Ascending aorta (tissue), 2 donors: ENCODE results near the gene SPINT2. TPM values are rescaled to one million over a fixed set of nuclear protein-coding genes. Genes with fewer than 3 reads are reported as not detected.
A peak's percentile ranks its signal among the peaks of the same experiment; 100 is the strongest.

Source experiments
- DNase-seq, 2 donors: peaks; one replicate each; pipeline ENCODE4 v3.0.0-alpha.2; 2019; ENCODE audit warnings: low spot score in 2 of 2
- H3K27ac ChIP-seq, 2 donors: fragments of 200-600 bp; sonication (generic); one replicate each; pipeline ENCODE4 v1.5.1; 2016 to 2017; ENCODE audit warnings: mild to moderate bottlenecking in 1 of 2
- H3K27me3 ChIP-seq: fragments of 200-600 bp; sonication (generic); one replicate; pipeline ENCODE4 v1.5.1; 2017
- H3K36me3 ChIP-seq, 2 donors: fragments of 200-600 bp; sonication (generic); one replicate each; pipeline ENCODE4 v1.5.1; 2016
- H3K4me1 ChIP-seq, 2 donors: fragments of 200-600 bp; sonication (generic); one replicate each; pipeline ENCODE4 v1.5.1; 2016 to 2017; ENCODE audit warnings: mild to moderate bottlenecking in 1 of 2
- H3K4me3 ChIP-seq, 2 donors: fragments of 200-600 bp; sonication (generic); one replicate each; pipeline ENCODE4 v1.5.1; 2016 to 2017; ENCODE audit warnings: mild to moderate bottlenecking in 1 of 2
- H3K9me3 ChIP-seq, 2 donors: fragments of 200-600 bp; sonication (generic); one replicate each; pipeline ENCODE4 v1.5.1; 2016
- intact Hi-C: fragments of 100-400 bp; cut with DNase I; formaldehyde crosslinking; loops from one replicate; pipeline ENCODE4 v1.15.1; 2023
- total RNA-seq: library from RNA; depleted of rRNA; stranded (reverse); fragments of >200 nt; gene quantifications from one replicate; pipeline ENCODE4 v1.1.0, GENCODE V29; 2016
- TF ChIP-seq, protein P1 (sequence below), 3 experiments: fragments of 200-600 bp in 2 of 3; fragments of 450-650 bp in 1 of 3; sonication (generic) in 2 of 3; IDR thresholded peaks; one replicate each; pipeline ENCODE4 v1.5.1; 2016 to 2019; ENCODE audit warnings: antibody characterized with exemption in 3 of 3, mild to moderate bottlenecking in 1 of 3, moderate library complexity in 1 of 3

Gene SPINT2
- total RNA-seq, 1 donor from 2014 or later = 193 TPM

DNA sequence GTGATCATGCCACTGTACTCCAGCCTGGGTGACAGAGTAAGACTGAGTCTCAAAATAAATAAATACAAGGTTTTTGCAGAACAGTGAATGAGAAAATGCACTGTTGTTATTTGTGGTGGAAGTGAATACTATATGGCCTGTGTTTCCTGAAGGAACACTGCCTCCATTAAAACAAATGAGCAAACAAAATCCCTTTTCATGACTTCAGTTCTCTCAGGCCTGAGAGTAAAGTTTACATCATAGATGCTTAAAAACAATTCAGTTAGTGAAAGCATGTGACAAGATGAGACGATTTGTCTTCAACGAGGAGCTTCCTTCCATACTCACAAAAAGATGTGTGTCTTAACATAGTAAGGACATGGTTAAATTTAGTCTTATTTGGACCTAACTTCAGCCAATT is 14.4 kb downstream of the SPINT2 start:
- intact Hi-C loops = loop anchor here (1.0 kb wide), 3 partner anchors 14 to 38 kb away; partner anchors contain the start of gene SPINT2

GRCh38 chr19:38280030-38280921 is 15.9 kb downstream of the SPINT2 start:
- H3K27me3 ChIP-seq = no peaks in the 10 kb centered on the region
- TF ChIP-seq, protein P1, sequence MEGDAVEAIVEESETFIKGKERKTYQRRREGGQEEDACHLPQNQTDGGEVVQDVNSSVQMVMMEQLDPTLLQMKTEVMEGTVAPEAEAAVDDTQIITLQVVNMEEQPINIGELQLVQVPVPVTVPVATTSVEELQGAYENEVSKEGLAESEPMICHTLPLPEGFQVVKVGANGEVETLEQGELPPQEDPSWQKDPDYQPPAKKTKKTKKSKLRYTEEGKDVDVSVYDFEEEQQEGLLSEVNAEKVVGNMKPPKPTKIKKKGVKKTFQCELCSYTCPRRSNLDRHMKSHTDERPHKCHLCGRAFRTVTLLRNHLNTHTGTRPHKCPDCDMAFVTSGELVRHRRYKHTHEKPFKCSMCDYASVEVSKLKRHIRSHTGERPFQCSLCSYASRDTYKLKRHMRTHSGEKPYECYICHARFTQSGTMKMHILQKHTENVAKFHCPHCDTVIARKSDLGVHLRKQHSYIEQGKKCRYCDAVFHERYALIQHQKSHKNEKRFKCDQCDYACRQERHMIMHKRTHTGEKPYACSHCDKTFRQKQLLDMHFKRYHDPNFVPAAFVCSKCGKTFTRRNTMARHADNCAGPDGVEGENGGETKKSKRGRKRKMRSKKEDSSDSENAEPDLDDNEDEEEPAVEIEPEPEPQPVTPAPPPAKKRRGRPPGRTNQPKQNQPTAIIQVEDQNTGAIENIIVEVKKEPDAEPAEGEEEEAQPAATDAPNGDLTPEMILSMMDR (IDR thresholded peaks at IDR 0.05) = no peak
- peaks cover 19 to 49% of the 10 kb centered on the region in 2 donors for H3K4me1 ChIP-seq
- DNase-seq = no peak
- peaks cover 12 to 22% of the 10 kb centered on the region in 2 donors for H3K36me3 ChIP-seq
- peak overlapping the region; percentile 85 to 89 for H3K27ac ChIP-seq
- no peak overlapping the region for H3K4me3 ChIP-seq
- intact Hi-C loops = no loop called here
- H3K9me3 ChIP-seq = no peaks in the 10 kb centered on the region

More for the DNA sequence above, 14.4 kb downstream of the SPINT2 start:
- peaks cover 26 to 64% of the 10 kb centered on the region in 2 donors for H3K4me1 ChIP-seq
- TF ChIP-seq, protein P1 (IDR thresholded peaks at IDR 0.05) = no peak
- no peak for DNase-seq
- peak overlapping the region in 1 of 2 donors; percentile 27 for H3K4me3 ChIP-seq
- H3K27ac ChIP-seq = peak overlapping the region; percentile 85 to 89
- peaks cover 0 to 8% of the 10 kb centered on the region in 2 donors for H3K36me3 ChIP-seq
- H3K27me3 ChIP-seq = no peaks in the 10 kb centered on the region
- no peaks in the 10 kb centered on the region for H3K9me3 ChIP-seq

DNA sequence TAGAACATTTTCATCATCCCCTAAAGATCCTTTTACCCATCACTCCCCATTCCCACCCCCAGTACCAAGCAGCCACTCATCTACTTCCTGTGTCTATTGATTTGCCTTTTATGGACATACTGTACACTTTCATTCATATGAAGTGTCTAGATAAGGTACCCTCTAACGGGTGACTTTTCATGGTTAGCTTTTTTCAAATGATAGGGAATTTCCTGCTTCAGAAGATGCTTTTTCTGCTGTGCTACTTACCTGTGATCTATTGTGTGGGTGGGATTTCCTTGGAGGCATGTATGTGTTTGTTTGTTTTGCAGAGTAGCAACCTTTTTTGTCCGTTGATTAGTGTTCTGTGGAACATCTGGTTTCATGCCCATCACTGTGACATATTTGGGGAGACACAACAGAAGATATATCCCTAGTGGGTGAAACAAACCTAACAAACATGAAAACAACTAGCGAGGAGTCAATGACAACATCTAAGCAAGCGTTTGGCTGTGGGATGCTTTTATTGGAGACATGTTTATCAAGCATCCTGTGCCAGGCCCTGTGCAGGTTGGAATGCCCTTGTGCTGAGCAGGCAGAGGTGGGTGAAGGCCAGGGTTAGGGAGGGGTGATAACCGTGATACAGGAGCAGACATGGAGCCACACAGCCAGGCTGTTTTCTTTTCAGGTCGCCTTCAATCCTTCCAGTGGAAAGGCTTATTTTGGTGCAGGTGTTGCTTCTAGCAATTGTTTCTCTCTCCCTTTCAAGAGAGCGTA is 17.6 kb downstream of the SPINT2 start:
- H3K4me3 ChIP-seq = no peak overlapping the region
- H3K36me3 ChIP-seq = peaks cover 16 to 38% of the 10 kb centered on the region in 2 donors
- H3K4me1 ChIP-seq = peaks cover 12 to 33% of the 10 kb centered on the region in 2 donors
- intact Hi-C loops = no loop called here
- DNase-seq = no peak
- H3K9me3 ChIP-seq = no peaks in the 10 kb centered on the region
- TF ChIP-seq, protein P1 (IDR thresholded peaks at IDR 0.05) = no peak
- peak overlapping the region; percentile 85 to 89 for H3K27ac ChIP-seq
- H3K27me3 ChIP-seq = no peaks in the 10 kb centered on the region

GRCh38 chr19:38283271-38283670 is 18.9 kb downstream of the SPINT2 start:
- TF ChIP-seq, protein P1 (IDR thresholded peaks at IDR 0.05) = no peak
- no peaks in the 10 kb centered on the region for H3K9me3 ChIP-seq
- no peak for DNase-seq
- no peak overlapping the region for H3K4me3 ChIP-seq
- H3K27ac ChIP-seq = peak overlapping the region; percentile 85 to 89
- peaks cover 24 to 49% of the 10 kb centered on the region in 2 donors for H3K36me3 ChIP-seq
- intact Hi-C loops = no loop called here
- peaks cover 6 to 26% of the 10 kb centered on the region in 2 donors for H3K4me1 ChIP-seq
- no peaks in the 10 kb centered on the region for H3K27me3 ChIP-seq

DNA sequence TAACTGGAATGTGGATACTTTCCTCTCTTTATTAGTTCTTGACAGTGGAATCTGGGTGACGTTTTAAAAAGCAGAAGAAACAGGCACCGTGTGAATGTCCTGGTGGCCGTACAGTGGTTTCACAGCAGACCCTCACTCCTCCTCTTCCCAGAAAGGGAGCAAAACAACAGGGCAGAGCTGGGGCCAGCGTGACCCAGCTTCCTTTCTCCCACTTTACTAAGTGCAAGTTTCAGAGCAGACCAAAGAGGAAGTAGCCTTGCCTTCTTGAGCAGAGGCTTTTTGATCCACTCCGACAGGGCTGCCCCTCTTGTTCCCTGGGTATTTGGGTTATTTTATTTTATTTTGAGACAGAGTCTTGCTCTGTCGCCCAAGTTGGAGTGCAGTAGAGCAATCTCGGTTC is 20.0 kb downstream of the SPINT2 start:
- no peaks in the 10 kb centered on the region for H3K27me3 ChIP-seq
- no peak for DNase-seq
- H3K36me3 ChIP-seq = peaks cover 34 to 60% of the 10 kb centered on the region in 2 donors
- H3K4me1 ChIP-seq = peaks cover 0 to 16% of the 10 kb centered on the region in 2 donors
- TF ChIP-seq, protein P1 (IDR thresholded peaks at IDR 0.05) = no peak
- intact Hi-C loops = no loop called here
- H3K9me3 ChIP-seq = no peaks in the 10 kb centered on the region
- peak overlapping the region in 1 of 2 donors; percentile 0 for H3K27ac ChIP-seq
- H3K4me3 ChIP-seq = no peak overlapping the region
